GM21360 (cell line): ENCODE results near the gene SARM1.
"Not testable (repeated sequence)": the region's sequence is repeated elsewhere in the genome, so short reads cannot be mapped to it uniquely, and the experiment has no call there.

Experiments used
- ATAC-seq: cut with Tn5 transposase; IDR thresholded peaks from one replicate; pipeline ENCODE4 v1.9.1; 2021; ENCODE audit warnings: mild to moderate bottlenecking, moderate library complexity; ENCODE audit not compliant: unreplicated experiment

SARM1 gene

GRCh38 chr17:28413804-28414203 is 42.3 kb downstream of the SARM1 start:
- no peak for ATAC-seq

GRCh38 chr17:28415886-28416285 is 44.4 kb downstream of the SARM1 start:
- ATAC-seq: no peak

- no peak for ATAC-seq
Observed at GRCh38 chr17:28416703-28417311, 45.3 kb downstream of the SARM1 start.

GRCh38 chr17:28421787-28422305 is 50.4 kb downstream of the SARM1 start:
- ATAC-seq: no peak

- no peak for ATAC-seq
Observed at GRCh38 chr17:28425206-28425605, 53.7 kb downstream of the SARM1 start.

- ATAC-seq: no peak
Observed at GRCh38 chr17:28426081-28426519, 54.6 kb downstream of the SARM1 start.

GRCh38 chr17:28427371-28427770 is 55.9 kb downstream of the SARM1 start:
- ATAC-seq: no peak

GRCh38 chr17:28427982-28428381 is 56.5 kb downstream of the SARM1 start:
- ATAC-seq: not testable (repeated sequence)

- no peak for ATAC-seq
Observed at GRCh38 chr17:28433721-28434120, 62.2 kb downstream of the SARM1 start.

- not testable (repeated sequence) for ATAC-seq
Observed at GRCh38 chr17:28434326-28434725, 62.8 kb downstream of the SARM1 start.

- no peak for ATAC-seq
Observed at GRCh38 chr17:28443901-28444638, 72.6 kb downstream of the SARM1 start.

- no peak for ATAC-seq
Observed at GRCh38 chr17:28446716-28447395, 75.4 kb downstream of the SARM1 start.

- no peak for ATAC-seq
Observed at GRCh38 chr17:28447396-28447760, 75.9 kb downstream of the SARM1 start.

GRCh38 chr17:28449859-28450258 is 78.4 kb downstream of the SARM1 start:
- ATAC-seq: no peak
